MM.1S (cell line): Measurements from ENCODE around the gene CNP.
A peak's percentile ranks its signal among the peaks of the same experiment; 100 is the strongest.

Experiments used
- DNase-seq: peaks from one replicate; pipeline ENCODE4 v3.0.0-alpha.2; 2015
- H2AFZ ChIP-seq: fragments of 300-600 bp; sonication (generic); 2 replicates; pipeline ENCODE4 v1.6.0; 2016; ENCODE audit warnings: antibody characterized with exemption, low read length
- H3F3A ChIP-seq: fragments of 300-600 bp; sonication (generic); 2 replicates; pipeline ENCODE4 v1.6.1; 2016; ENCODE audit warnings: mild to moderate bottlenecking, antibody characterized with exemption, low read length, moderate library complexity, mixed read lengths; ENCODE audit not compliant: insufficient read depth
- H3K27ac ChIP-seq: fragments of 300-600 bp; sonication (generic); 2 replicates; pipeline ENCODE4 v1.5.1; 2016; ENCODE audit warnings: mild to moderate bottlenecking, low read length
- H3K27me3 ChIP-seq: fragments of 300-600 bp; sonication (generic); replicated peaks from 2 replicates; pipeline ENCODE4 v1.6.0; 2016; ENCODE audit warnings: low read length; ENCODE audit not compliant: insufficient read depth
- H3K36me3 ChIP-seq: fragments of 300-600 bp; sonication (generic); replicated peaks from 2 replicates; pipeline ENCODE4 v1.6.1; 2016; ENCODE audit warnings: mild to moderate bottlenecking, low read length, mixed read lengths; ENCODE audit not compliant: insufficient read depth
- H3K4me1 ChIP-seq: fragments of 300-600 bp; sonication (generic); 2 replicates; pipeline ENCODE4 v1.6.1; 2016; ENCODE audit warnings: low read length, mixed read lengths
- H3K4me2 ChIP-seq: fragments of 300-600 bp; sonication (generic); 2 replicates; pipeline ENCODE4 v1.6.0; 2016; ENCODE audit warnings: low read depth, low read length
- H3K4me3 ChIP-seq: fragments of 300-600 bp; sonication (generic); 2 replicates; pipeline ENCODE4 v1.5.1; 2016; ENCODE audit warnings: low read length, mixed read lengths
- H3K79me2 ChIP-seq: fragments of 300-600 bp; sonication (generic); 2 replicates; pipeline ENCODE4 v1.6.1; 2016; ENCODE audit warnings: mixed run types, low read length, mixed read lengths
- H3K9ac ChIP-seq: fragments of 300-600 bp; sonication (generic); 2 replicates; pipeline ENCODE4 v1.6.1; 2016; ENCODE audit warnings: low read length, mixed read lengths
- H3K9me2 ChIP-seq: fragments of 300-600 bp; sonication (generic); replicated peaks from 2 replicates; pipeline ENCODE4 v1.6.1; 2016; ENCODE audit warnings: mild to moderate bottlenecking, low read length, mixed read lengths; ENCODE audit not compliant: insufficient read depth
- H3K9me3 ChIP-seq: fragments of 300-600 bp; sonication (generic); replicated peaks from 2 replicates; pipeline ENCODE4 v1.6.1; 2016; ENCODE audit warnings: mild to moderate bottlenecking, low read length, mixed read lengths; ENCODE audit not compliant: insufficient read depth
- H4K20me1 ChIP-seq: fragments of 300-600 bp; sonication (generic); 2 replicates; pipeline ENCODE4 v1.6.1; 2016; ENCODE audit warnings: mild to moderate bottlenecking, low read length, moderate library complexity, mixed read lengths; ENCODE audit not compliant: insufficient read depth
- EZH2 ChIP-seq: fragments of 300-600 bp; sonication (generic); optimal IDR thresholded peaks from 2 replicates; pipeline ENCODE3; 2017; ENCODE audit warnings: low read depth, mild to moderate bottlenecking, antibody characterized with exemption, low read length, mixed read lengths
- EZH2phosphoT487 ChIP-seq: fragments of 300-600 bp; sonication (generic); IDR thresholded peaks from 2 replicates; pipeline ENCODE4 v1.6.1; 2018; ENCODE audit warnings: antibody characterized with exemption, low read length
- TF ChIP-seq, protein P1 (sequence below): fragments of 300-600 bp; sonication (generic); IDR thresholded peaks from 2 replicates; pipeline ENCODE4 v1.5.1; 2016; ENCODE audit warnings: antibody characterized with exemption, low read length, mixed read lengths

The CNP gene

DNA sequence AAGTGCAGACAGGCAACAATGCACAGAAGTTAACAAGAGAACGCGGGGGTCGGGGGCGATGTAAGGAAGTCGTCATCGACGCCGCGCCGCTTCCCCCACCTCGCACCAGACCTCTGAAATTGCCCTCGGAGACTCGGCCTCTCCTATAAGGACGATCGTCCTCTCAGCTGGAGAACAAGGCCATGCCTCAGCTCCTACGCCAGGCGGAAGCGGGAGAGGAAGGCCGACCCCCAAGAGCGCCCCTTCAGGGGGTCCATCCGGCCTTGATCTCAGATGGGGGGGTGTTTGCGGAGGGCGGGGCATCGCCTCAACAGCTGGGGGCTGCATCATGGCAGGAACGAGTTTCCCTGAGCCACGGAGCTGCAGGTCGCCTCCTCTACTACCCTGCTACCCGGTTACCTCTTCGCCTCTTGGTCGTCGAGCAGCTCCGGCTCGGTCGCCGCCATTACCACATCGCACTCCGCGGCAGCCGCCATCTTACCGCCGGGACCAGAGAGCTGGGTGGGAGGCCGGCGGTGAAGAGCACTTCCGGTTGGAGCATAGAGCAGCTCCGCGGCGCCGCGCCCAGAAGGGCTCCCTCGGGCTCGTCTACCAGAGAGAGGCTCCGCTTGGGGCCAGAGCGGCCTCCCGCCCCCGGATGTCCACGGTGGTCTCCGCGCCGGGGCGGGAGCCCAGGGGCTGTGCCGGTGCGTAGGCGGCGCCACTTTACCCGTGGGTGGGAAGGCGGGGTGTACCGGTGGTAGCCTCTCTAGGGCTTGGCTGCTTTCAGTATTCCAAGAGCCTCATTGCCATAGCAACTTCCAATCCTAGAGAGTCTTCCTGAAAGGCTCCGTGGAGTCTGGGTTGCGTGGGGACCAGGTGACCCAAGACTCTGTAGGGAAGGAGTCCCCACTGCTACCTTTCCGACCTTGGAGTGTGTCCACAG is 50.6 kb downstream of the CNP start, which contains the start of gene DNAJC7:
TSS of gene DNAJC7 (minus strand) at position 499 of the 925 bp plus-strand sequence. CDS start at position 476, 23 bp downstream.
- Histone ChIP-seq H3F3A (no peaks in the 10 kb centered on the region), H3K4me3 (peak within 1 kb of the TSS; percentile 91), H3K4me1 (peaks cover 25% of the 10 kb centered on the region), H3K9me2 (no peaks in the 10 kb centered on the region), H2AFZ (peak within 1 kb of the TSS; percentile 77), H3K9me3 (no peaks in the 10 kb centered on the region), H4K20me1 (no peaks in the 10 kb centered on the region), H3K79me2 (peaks cover 75% of the 10 kb centered on the region), H3K4me2 (peak within 1 kb of the TSS; percentile 90), H3K36me3 (no peaks in the 10 kb centered on the region), H3K27me3 (no peaks in the 10 kb centered on the region), H3K27ac (peak within 1 kb of the TSS; percentile 51; the same call in 1 of the 2 replicates), H3K9ac (peak within 1 kb of the TSS; percentile 94)
- TF ChIP-seq EZH2 (no peak), EZH2phosphoT487 (no peak)
- TF ChIP-seq, protein P1, sequence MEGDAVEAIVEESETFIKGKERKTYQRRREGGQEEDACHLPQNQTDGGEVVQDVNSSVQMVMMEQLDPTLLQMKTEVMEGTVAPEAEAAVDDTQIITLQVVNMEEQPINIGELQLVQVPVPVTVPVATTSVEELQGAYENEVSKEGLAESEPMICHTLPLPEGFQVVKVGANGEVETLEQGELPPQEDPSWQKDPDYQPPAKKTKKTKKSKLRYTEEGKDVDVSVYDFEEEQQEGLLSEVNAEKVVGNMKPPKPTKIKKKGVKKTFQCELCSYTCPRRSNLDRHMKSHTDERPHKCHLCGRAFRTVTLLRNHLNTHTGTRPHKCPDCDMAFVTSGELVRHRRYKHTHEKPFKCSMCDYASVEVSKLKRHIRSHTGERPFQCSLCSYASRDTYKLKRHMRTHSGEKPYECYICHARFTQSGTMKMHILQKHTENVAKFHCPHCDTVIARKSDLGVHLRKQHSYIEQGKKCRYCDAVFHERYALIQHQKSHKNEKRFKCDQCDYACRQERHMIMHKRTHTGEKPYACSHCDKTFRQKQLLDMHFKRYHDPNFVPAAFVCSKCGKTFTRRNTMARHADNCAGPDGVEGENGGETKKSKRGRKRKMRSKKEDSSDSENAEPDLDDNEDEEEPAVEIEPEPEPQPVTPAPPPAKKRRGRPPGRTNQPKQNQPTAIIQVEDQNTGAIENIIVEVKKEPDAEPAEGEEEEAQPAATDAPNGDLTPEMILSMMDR: no peak
- DNase-seq: peak; percentile 91

DNA sequence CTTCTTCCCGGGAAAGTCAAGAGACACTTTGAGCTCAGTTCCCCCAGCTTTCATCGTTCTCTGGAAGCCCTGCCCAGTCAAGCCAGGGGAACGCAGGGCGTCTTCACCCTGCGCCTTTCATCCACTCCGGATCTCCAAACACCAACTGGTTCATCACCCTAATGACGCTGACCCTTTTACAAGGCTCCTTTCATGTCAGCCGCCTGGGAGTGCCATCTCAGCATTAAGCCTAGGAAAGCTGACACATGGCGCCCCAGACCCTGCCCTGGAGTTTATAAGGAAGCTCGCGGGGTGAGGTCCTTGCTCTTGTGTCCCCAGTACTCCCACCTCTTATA is 51.2 kb downstream of the CNP start:
- Histone ChIP-seq H3K79me2 (peaks cover 74% of the 10 kb centered on the region), H3K27me3 (no peaks in the 10 kb centered on the region), H3K27ac (peak overlapping the region; percentile 51; the same call in 1 of the 2 replicates), H3K4me1 (peaks cover 25% of the 10 kb centered on the region), H2AFZ (peak overlapping the region; percentile 77), H3K36me3 (no peaks in the 10 kb centered on the region), H3K9me3 (no peaks in the 10 kb centered on the region), H3K4me2 (peak overlapping the region; percentile 90), H3F3A (no peaks in the 10 kb centered on the region), H4K20me1 (no peaks in the 10 kb centered on the region), H3K4me3 (peak overlapping the region; percentile 91), H3K9me2 (no peaks in the 10 kb centered on the region), H3K9ac (peak overlapping the region; percentile 94)
- no peak for DNase-seq
- no peak for TF ChIP-seq EZH2phosphoT487
- TF ChIP-seq, protein P1: no peak
- no peak for TF ChIP-seq EZH2

DNA sequence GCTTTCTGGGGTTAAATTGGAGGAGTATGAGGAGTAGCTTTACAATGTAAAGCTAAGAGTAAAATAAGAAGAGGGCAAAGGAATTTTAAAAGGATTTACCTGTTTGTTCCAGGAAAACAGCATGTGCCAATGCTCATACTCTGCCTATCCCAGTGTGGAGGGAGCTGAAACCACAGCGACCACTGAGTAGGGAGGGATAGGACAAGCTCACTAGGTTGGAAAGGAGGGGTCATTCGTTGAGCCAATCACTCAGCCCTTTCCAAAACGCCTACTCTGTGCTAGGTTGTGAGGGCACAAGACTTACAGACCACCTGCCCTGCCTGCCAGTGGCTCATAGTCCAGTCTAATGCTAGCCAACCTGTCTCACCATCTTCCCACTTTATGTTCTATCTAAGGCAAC is 51.7 kb downstream of the CNP start:
- no peak for DNase-seq
- Histone ChIP-seq H2AFZ (peak overlapping the region; percentile 77), H3K9ac (no peak overlapping the region)

More for the DNA sequence above, 51.7 kb downstream of the CNP start:
- no peaks in the 10 kb centered on the region for H3K9me2 ChIP-seq
- no peaks in the 10 kb centered on the region for H3K9me3 ChIP-seq
- peaks cover 69% of the 10 kb centered on the region for H3K79me2 ChIP-seq
- H3F3A ChIP-seq: no peaks in the 10 kb centered on the region
- no peaks in the 10 kb centered on the region for H3K27me3 ChIP-seq
- H3K36me3 ChIP-seq: no peaks in the 10 kb centered on the region
- H3K27ac ChIP-seq: no peak overlapping the region
- TF ChIP-seq EZH2phosphoT487 (no peak), EZH2 (no peak)
- TF ChIP-seq, protein P1: no peak
- peak overlapping the region; percentile 90 for H3K4me2 ChIP-seq
- no peaks in the 10 kb centered on the region for H4K20me1 ChIP-seq
- peaks cover 25% of the 10 kb centered on the region for H3K4me1 ChIP-seq
- peak overlapping the region; percentile 91; the same call in 1 of the 2 replicates for H3K4me3 ChIP-seq
